GM21717 (cell line): ENCODE data around the gene CNTNAP2.

Experiments used
- ATAC-seq: cut with Tn5 transposase; IDR thresholded peaks from one replicate; pipeline ENCODE4 v1.9.1; 2021; ENCODE audit warnings: mild to moderate bottlenecking, moderate library complexity; ENCODE audit not compliant: unreplicated experiment

The CNTNAP2 gene

GRCh38 chr7:147298611-147299043 lies 1182.0 kb downstream of the CNTNAP2 start:
- no peak for ATAC-seq

- ATAC-seq: no peak
Observed at GRCh38 chr7:147300293-147300692, 1183.7 kb downstream of the CNTNAP2 start.

- no peak for ATAC-seq
Observed at GRCh38 chr7:147304376-147304775, 1187.8 kb downstream of the CNTNAP2 start.

GRCh38 chr7:147305827-147306226 lies 1189.2 kb downstream of the CNTNAP2 start:
- no peak for ATAC-seq

GRCh38 chr7:147308539-147308938 lies 1191.9 kb downstream of the CNTNAP2 start:
- no peak for ATAC-seq

- ATAC-seq: no peak
Observed at GRCh38 chr7:147311336-147311735, 1194.7 kb downstream of the CNTNAP2 start.

- ATAC-seq: no peak
Observed at GRCh38 chr7:147321504-147321903, 1204.9 kb downstream of the CNTNAP2 start.

GRCh38 chr7:147332988-147333387 lies 1216.4 kb downstream of the CNTNAP2 start:
- ATAC-seq: no peak

GRCh38 chr7:147363101-147363500 lies 1246.5 kb downstream of the CNTNAP2 start:
- ATAC-seq: no peak

GRCh38 chr7:147376192-147376591 lies 1259.6 kb downstream of the CNTNAP2 start:
- ATAC-seq: no peak

GRCh38 chr7:147380926-147381325 lies 1264.3 kb downstream of the CNTNAP2 start:
- no peak for ATAC-seq

- no peak for ATAC-seq
Observed at GRCh38 chr7:147394329-147394728, 1277.7 kb downstream of the CNTNAP2 start.

GRCh38 chr7:147400221-147400689 lies 1283.7 kb downstream of the CNTNAP2 start:
- no peak for ATAC-seq

GRCh38 chr7:147400925-147401324 lies 1284.3 kb downstream of the CNTNAP2 start:
- no peak for ATAC-seq

- ATAC-seq: no peak
Observed at GRCh38 chr7:147405621-147406020, 1289.0 kb downstream of the CNTNAP2 start.

- ATAC-seq: no peak
Observed at GRCh38 chr7:147406521-147407135, 1290.0 kb downstream of the CNTNAP2 start.

- no peak for ATAC-seq
Observed at GRCh38 chr7:147411096-147411495, 1294.5 kb downstream of the CNTNAP2 start.

GRCh38 chr7:147412109-147412508 lies 1295.5 kb downstream of the CNTNAP2 start:
- no peak for ATAC-seq

GRCh38 chr7:147412782-147413556 lies 1296.4 kb downstream of the CNTNAP2 start:
- no peak for ATAC-seq

GRCh38 chr7:147413557-147413870 lies 1296.9 kb downstream of the CNTNAP2 start:
- ATAC-seq: no peak

- no peak for ATAC-seq
Observed at GRCh38 chr7:147415991-147416390, 1299.4 kb downstream of the CNTNAP2 start.

GRCh38 chr7:147418966-147419365 lies 1302.4 kb downstream of the CNTNAP2 start:
- no peak for ATAC-seq
